Suprapubic skin (tissue), 3 donors: ENCODE data around the gene LYZL2.
"Not testable (repeated sequence)": the region's sequence is repeated elsewhere in the genome, so short reads cannot be mapped to it uniquely, and the experiment has no call there.

ENCODE experiments used
- EP300 ChIP-seq: sonication (generic); formaldehyde crosslinking; IDR thresholded peaks from one replicate; pipeline ENCODE4 v1.6.1; 2017; ENCODE audit warnings: antibody characterized with exemption
- POLR2A ChIP-seq, 2 donors: fragments of 450-650 bp; IDR thresholded peaks; one replicate each; pipeline ENCODE4 v1.6.1; 2017; ENCODE audit warnings: antibody characterized with exemption in 2 of 2, mild to moderate bottlenecking in 2 of 2, moderate library complexity in 2 of 2
- TF ChIP-seq, protein P1 (sequence below), 2 donors: fragments of 200-600 bp in 1 of 2; fragments of 450-650 bp in 1 of 2; sonication (generic) in 1 of 2; IDR thresholded peaks; one replicate each; pipeline ENCODE4 v1.5.1; 2016 to 2019; ENCODE audit warnings: antibody characterized with exemption in 2 of 2, mild to moderate bottlenecking in 1 of 2, moderate library complexity in 1 of 2

DNA sequence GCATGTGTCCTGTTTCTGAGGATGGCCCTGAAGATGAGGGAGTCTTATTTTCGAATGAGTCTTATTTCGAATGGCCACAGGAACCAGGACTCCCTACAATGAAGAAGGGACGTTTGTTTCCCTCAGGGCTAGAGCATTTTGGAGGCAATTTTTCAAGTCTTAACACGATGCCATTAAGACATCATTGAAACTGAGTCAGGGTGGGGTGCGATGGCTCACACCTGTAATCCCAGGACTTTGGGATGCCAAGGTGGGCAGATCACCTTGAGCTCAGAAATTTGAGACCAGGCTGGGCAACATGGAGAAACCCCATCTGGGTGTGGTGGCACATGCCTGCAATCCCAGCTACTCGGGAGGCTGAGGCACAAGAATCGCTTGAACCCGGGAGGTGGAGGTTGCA is 18.5 kb downstream of the LYZL2 start:
- TF ChIP-seq, protein P1, sequence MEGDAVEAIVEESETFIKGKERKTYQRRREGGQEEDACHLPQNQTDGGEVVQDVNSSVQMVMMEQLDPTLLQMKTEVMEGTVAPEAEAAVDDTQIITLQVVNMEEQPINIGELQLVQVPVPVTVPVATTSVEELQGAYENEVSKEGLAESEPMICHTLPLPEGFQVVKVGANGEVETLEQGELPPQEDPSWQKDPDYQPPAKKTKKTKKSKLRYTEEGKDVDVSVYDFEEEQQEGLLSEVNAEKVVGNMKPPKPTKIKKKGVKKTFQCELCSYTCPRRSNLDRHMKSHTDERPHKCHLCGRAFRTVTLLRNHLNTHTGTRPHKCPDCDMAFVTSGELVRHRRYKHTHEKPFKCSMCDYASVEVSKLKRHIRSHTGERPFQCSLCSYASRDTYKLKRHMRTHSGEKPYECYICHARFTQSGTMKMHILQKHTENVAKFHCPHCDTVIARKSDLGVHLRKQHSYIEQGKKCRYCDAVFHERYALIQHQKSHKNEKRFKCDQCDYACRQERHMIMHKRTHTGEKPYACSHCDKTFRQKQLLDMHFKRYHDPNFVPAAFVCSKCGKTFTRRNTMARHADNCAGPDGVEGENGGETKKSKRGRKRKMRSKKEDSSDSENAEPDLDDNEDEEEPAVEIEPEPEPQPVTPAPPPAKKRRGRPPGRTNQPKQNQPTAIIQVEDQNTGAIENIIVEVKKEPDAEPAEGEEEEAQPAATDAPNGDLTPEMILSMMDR (IDR thresholded peaks at IDR 0.05): not testable (repeated sequence)
- not testable (repeated sequence) for TF ChIP-seq EP300; POLR2A (IDR thresholded peaks at IDR 0.05)
